Activated naive CD8-positive, alpha-beta T cell treated with anti-CD3 and anti-CD28 coated beads, Interleukin-2, amount 50 U/mL, for 24 hours (primary cell): ENCODE data around the gene GLYATL1.
"Not testable (repeated sequence)": the region's sequence is repeated elsewhere in the genome, so short reads cannot be mapped to it uniquely, and the experiment has no call there.

ENCODE experiments used
- ATAC-seq: fragments of 150-1000 bp; cut with Tn5 transposase; one replicate; pipeline ENCODE4 v1.10.0; 2021
- DNase-seq: peaks from one replicate; pipeline ENCODE4 v3.0.0; 2021
- H3K27ac Mint-ChIP-seq: one replicate; pipeline ENCODE4 v1.8.0; 2021; ENCODE audit warnings: mild to moderate bottlenecking, mixed read lengths
- H3K27me3 Mint-ChIP-seq: one replicate; pipeline ENCODE4 v1.8.0; 2021; ENCODE audit warnings: mixed read lengths
- H3K36me3 Mint-ChIP-seq: one replicate; pipeline ENCODE4 v1.8.0; 2021; ENCODE audit warnings: low read depth, mixed read lengths
- H3K4me1 Mint-ChIP-seq: one replicate; pipeline ENCODE4 v1.8.0; 2021; ENCODE audit warnings: mixed read lengths
- H3K4me3 Mint-ChIP-seq: one replicate; pipeline ENCODE4 v1.8.0; 2021; ENCODE audit warnings: mild to moderate bottlenecking, moderate library complexity, mixed read lengths
- H3K9me3 Mint-ChIP-seq: one replicate; pipeline ENCODE4 v1.8.0; 2021; ENCODE audit warnings: mixed read lengths

Gene GLYATL1

GRCh38 chr11:58998480-58999290 lies 59.4 kb downstream of the GLYATL1 start:
- no peaks in the 10 kb centered on the region for H3K36me3 Mint-ChIP-seq
- H3K9me3 Mint-ChIP-seq: no peaks in the 10 kb centered on the region
- DNase-seq: no peak
- no peak overlapping the region for H3K27ac Mint-ChIP-seq
- no peak for ATAC-seq
- no peaks in the 10 kb centered on the region for H3K27me3 Mint-ChIP-seq
- H3K4me3 Mint-ChIP-seq: no peak overlapping the region
- H3K4me1 Mint-ChIP-seq: no peaks in the 10 kb centered on the region

- Mint-ChIP-seq H3K4me3 (no peak overlapping the region), H3K36me3 (no peaks in the 10 kb centered on the region), H3K9me3 (no peaks in the 10 kb centered on the region), H3K27ac (no peak overlapping the region), H3K4me1 (no peaks in the 10 kb centered on the region), H3K27me3 (no peaks in the 10 kb centered on the region)
- no peak for ATAC-seq
- DNase-seq: no peak
Observed at GRCh38 chr11:58999291-58999680, 60.0 kb downstream of the GLYATL1 start.

GRCh38 chr11:59000003-59000402 lies 60.7 kb downstream of the GLYATL1 start:
- Mint-ChIP-seq H3K36me3 (no peaks in the 10 kb centered on the region), H3K4me3 (no peak overlapping the region), H3K27me3 (no peaks in the 10 kb centered on the region), H3K4me1 (no peaks in the 10 kb centered on the region), H3K27ac (no peak overlapping the region), H3K9me3 (no peaks in the 10 kb centered on the region)
- ATAC-seq: no peak
- DNase-seq: no peak

- not testable (repeated sequence) for ATAC-seq, H3K4me3 Mint-ChIP-seq, H3K9me3 Mint-ChIP-seq
Observed at GRCh38 chr11:59002006-59002405, 62.7 kb downstream of the GLYATL1 start.

More at GRCh38 chr11:59002006-59002405, 62.7 kb downstream of the GLYATL1 start:
- H3K4me1 Mint-ChIP-seq, H3K36me3 Mint-ChIP-seq, H3K27ac Mint-ChIP-seq, DNase-seq, H3K27me3 Mint-ChIP-seq: not testable (repeated sequence)
